GM19240 (cell line): ENCODE data around the gene RB1.
"Not testable (repeated sequence)": the region's sequence is repeated elsewhere in the genome, so short reads cannot be mapped to it uniquely, and the experiment has no call there.

Experiments used
- DNase-seq: peaks from one replicate; pipeline ENCODE4 v3.0.0; 2011; ENCODE audit warnings: low spot score; ENCODE audit not compliant: insufficient read length

RB1 gene

GRCh38 chr13:48346583-48346982 lies 43.0 kb downstream of the RB1 start:
- DNase-seq: no peak

GRCh38 chr13:48349525-48349924 lies 46.0 kb downstream of the RB1 start:
- no peak for DNase-seq

- no peak for DNase-seq
Observed at GRCh38 chr13:48353590-48353989, 50.0 kb downstream of the RB1 start.

- not testable (repeated sequence) for DNase-seq
Observed at GRCh38 chr13:48355524-48355923, 52.0 kb downstream of the RB1 start.

- no peak for DNase-seq
Observed at GRCh38 chr13:48356750-48357149, 53.2 kb downstream of the RB1 start.

- no peak for DNase-seq
Observed at GRCh38 chr13:48369988-48370387, 66.4 kb downstream of the RB1 start.

DNA sequence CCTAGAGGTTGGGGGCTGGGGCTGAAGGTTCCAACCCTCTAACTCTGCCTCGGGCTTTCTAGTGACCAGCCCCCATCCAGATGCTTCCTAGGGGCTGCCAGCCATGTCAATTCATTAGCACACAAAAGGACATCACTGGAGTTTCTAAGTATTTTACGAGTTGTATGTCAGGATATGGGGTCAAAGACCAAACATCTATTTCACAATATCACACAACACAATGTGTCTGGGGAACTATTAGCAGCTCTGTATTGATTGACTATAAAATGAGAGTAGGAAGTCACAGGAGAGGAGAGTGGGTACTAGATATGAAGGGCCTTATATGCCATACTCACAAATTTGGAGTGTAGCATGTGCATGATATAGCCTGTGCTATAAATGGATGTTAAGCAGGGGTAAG lies 67.3 kb downstream of the RB1 start:
- DNase-seq: no peak

DNA sequence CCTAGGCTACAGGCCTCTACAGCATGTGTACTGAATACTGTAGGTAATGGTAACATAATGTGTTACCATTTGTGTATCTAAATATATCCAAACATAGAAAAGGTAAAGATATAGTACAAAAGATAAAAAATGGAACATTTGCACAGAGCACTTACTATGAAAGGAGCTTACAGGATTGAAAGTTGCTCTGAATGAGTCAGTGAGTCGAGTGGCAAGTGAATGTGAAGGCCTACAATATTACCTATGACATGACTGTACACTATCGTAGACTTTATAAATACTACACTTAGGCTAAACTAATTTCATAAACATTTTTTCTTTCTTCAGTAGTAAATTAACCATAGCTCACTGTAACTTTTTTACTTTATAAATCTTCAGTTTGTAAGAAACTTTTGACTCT lies 74.3 kb downstream of the RB1 start:
- DNase-seq: no peak

DNA sequence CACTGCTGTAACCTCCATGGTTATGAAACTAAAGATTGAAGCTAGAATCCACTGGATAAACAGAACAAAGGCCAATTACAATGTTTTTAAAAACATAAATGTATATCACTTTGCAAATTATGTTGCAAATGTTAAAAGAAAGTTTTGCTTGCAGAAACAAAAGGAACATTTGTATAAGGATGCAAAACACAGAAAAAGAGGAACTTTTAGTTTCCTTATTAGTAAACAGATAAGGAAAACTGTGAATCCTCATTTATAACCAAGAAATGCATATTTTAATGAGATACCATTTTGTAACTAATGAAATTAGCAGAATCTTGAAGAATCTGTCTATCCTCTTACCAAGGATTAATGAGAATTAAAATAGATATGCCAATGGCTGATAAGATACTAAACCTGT lies 77.0 kb downstream of the RB1 start:
- DNase-seq: no peak

DNA sequence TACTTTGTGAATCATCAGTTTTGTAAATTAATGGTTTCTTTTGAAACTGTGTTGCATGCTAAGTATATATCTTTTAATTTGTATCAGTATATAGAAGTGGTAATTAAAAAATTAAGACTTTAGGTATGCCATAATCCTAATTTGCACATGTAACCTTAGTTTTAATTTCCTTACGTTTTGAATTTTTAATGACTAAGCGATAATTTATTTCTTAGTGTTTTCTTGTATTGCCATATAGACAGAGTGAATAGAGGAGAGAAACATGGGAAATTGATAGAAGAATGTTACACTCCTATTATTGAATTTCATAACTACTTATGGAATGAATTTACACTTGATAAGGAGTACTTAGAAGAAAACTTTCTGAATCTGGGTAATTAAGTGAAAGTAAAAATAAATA lies 79.8 kb downstream of the RB1 start:
- no peak for DNase-seq

- no peak for DNase-seq
Observed at GRCh38 chr13:48386816-48387215, 83.3 kb downstream of the RB1 start.

DNA sequence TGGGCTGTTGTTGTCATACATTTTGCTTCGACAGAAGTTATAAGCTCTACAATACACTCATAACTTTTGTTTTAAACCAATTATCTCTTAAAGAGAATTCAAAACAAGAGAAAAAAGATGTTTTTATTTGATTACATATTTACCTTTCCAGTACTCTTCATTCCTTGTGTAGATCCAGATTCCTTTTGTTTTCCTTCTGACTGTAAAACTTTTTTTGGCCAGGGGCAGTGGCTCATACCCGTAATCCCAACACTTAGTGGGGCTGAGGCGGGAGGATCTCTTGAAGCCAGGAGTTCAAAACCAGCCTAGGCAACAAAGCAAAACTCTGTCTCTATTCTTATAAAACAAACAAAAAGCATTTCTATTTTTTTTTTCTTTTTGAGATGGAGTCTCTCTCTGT lies 87.7 kb downstream of the RB1 start:
- DNase-seq: no peak

- DNase-seq: no peak
Observed at GRCh38 chr13:48393030-48393697, 89.6 kb downstream of the RB1 start.

GRCh38 chr13:48393698-48394085 lies 90.1 kb downstream of the RB1 start:
- DNase-seq: no peak

GRCh38 chr13:48397744-48398143 lies 94.2 kb downstream of the RB1 start:
- DNase-seq: no peak

DNA sequence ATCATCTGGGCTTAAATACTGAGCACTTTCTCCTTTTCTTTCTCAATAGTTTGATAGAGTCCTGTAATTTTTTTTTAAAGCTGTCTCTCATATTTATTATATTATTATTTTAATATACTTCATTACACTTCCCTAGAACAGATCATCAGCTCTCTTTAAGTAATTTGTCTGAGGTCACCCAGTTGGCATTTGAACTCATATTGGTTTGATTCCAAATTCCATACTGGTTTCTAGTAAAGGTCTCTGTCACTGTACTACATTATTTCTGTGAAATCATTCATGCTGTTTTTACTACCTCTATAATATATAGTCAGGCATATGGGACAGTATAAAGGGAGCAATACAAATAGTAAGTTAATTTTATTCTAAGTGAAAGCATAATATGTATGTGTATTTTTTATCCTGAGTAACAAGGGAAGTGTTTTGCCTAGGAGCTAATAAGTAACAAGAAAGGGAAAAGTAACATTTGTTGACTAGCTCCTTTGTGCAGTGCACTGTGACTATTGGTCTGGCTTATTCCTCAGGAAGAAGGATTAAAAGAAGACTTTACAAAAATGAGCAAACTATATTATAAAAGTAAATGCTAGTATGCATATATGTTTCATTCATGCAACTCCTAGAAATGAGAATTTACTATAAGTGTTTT lies 95.0 kb downstream of the RB1 start:
- no peak for DNase-seq

GRCh38 chr13:48400090-48400694 lies 96.6 kb downstream of the RB1 start:
- DNase-seq: no peak

- DNase-seq: no peak
Observed at GRCh38 chr13:48400850-48401291, 97.3 kb downstream of the RB1 start.

GRCh38 chr13:48401480-48401879 lies 97.9 kb downstream of the RB1 start:
- DNase-seq: no peak

- DNase-seq: no peak
Observed at GRCh38 chr13:48402325-48402932, 98.9 kb downstream of the RB1 start.

DNA sequence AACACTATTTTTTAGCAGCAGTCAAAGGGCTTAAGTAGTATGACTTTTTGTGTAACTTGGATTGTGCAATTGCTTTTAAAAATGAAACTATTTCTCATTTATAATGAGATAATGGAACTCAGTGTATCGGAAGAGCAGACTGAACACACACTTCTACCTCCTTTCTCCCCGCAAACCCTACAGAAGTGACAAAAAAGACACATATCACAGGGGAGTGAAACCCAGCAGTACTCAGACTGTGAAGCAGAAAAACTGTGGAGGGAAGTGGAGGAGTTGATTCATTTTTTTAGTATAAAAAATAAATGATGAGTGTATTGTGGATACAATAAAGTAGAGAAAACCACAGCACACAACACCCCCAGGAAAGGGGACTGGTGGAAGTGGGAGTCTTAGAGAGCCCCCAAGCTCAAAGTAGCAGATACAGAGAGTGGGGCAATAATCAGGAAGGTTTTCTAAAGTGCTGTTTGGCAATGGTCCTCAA lies 99.6 kb downstream of the RB1 start:
- no peak for DNase-seq

DNA sequence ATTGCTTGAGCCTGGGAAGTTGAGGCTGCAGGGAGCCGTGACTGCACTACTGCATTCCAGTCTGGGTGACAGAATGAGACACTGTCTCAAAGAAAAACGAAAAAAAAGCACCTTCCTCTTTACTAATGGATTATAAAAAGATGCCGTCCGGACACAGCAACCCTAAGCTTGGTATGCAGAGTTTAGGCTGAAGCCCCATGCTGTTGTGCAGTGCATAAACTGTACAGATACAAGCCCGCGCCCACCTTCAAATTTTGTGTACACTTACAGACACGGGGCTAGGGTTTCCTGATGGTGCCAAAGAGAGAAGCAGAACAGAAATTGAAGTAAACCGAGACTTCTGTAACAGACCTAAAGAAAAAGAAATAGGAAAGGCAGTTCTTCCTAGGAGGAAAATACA lies 100.4 kb downstream of the RB1 start:
- DNase-seq: no peak
